ENCODE measurements around the gene FGGY.

FGGY gene

DNA sequence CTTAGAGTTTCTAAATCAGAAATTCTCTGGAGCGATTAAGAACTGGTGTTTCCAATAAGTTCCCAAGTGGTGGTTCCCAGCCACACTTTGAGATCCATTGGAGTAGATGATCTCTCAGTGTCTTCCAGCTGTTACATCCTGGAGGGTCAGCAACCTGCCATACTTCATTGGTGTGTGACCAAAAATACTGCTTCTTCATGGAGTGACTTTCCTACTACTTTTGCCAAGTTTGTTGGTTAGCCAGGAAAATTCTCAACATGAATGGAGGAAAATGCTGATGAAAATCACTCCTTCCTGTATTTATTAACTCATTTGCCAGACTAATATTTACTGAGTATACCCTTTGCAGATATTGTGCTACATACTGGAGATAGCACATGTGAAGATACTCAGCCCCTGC, 186.1 kb downstream of the FGGY start:
- Histone ChIP-seq H3K27me3 (ENCODE audit: insufficient read depth, poor library complexity, severe bottlenecking) (no peaks in the 10 kb centered on the region), H3K27ac (ENCODE audit: poor library complexity, severe bottlenecking) (peak overlapping the region; percentile 78), H3K36me3 (ENCODE audit: low read depth) (0 out of 2 replicates have a peak, but pooled peaks cover 3% of the 10 kb centered on the region), H3K4me3 (ENCODE audit: severe bottlenecking) (no peak overlapping the region), H3K9me3 (ENCODE audit: severe bottlenecking) (no peaks in the 10 kb centered on the region), H3K4me1 (ENCODE audit: insufficient read depth, poor library complexity, severe bottlenecking) (peaks cover 26% of the 10 kb centered on the region)
- TF ChIP-seq, protein P1, sequence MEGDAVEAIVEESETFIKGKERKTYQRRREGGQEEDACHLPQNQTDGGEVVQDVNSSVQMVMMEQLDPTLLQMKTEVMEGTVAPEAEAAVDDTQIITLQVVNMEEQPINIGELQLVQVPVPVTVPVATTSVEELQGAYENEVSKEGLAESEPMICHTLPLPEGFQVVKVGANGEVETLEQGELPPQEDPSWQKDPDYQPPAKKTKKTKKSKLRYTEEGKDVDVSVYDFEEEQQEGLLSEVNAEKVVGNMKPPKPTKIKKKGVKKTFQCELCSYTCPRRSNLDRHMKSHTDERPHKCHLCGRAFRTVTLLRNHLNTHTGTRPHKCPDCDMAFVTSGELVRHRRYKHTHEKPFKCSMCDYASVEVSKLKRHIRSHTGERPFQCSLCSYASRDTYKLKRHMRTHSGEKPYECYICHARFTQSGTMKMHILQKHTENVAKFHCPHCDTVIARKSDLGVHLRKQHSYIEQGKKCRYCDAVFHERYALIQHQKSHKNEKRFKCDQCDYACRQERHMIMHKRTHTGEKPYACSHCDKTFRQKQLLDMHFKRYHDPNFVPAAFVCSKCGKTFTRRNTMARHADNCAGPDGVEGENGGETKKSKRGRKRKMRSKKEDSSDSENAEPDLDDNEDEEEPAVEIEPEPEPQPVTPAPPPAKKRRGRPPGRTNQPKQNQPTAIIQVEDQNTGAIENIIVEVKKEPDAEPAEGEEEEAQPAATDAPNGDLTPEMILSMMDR (IDR thresholded peaks at IDR 0.05; ENCODE audit: poor library complexity, severe bottlenecking) = no peak
- DNase-seq (ENCODE audit: low spot score) = no peak
- no peak for ATAC-seq (ENCODE audit: low read depth)

- TF ChIP-seq, protein P1 (IDR thresholded peaks at IDR 0.05; ENCODE audit: poor library complexity, severe bottlenecking) = no peak
- 0 out of 2 replicates have a peak, but pooled peaks cover 3% of the 10 kb centered on the region for H3K36me3 ChIP-seq (ENCODE audit: low read depth)
- H3K27me3 ChIP-seq (ENCODE audit: insufficient read depth, poor library complexity, severe bottlenecking) = no peaks in the 10 kb centered on the region
- peaks cover 27% of the 10 kb centered on the region for H3K4me1 ChIP-seq (ENCODE audit: insufficient read depth, poor library complexity, severe bottlenecking)
- ATAC-seq (ENCODE audit: low read depth) (peak; percentile 89), DNase-seq (ENCODE audit: low spot score) (no peak)
- H3K9me3 ChIP-seq (ENCODE audit: severe bottlenecking) = no peaks in the 10 kb centered on the region
- H3K4me3 ChIP-seq (ENCODE audit: severe bottlenecking) = no peak overlapping the region
- peak overlapping the region; percentile 78 for H3K27ac ChIP-seq (ENCODE audit: poor library complexity, severe bottlenecking)
These were observed 187.2 kb downstream of the FGGY start for GRCh38 chr1:59484096-59484495.

DNA sequence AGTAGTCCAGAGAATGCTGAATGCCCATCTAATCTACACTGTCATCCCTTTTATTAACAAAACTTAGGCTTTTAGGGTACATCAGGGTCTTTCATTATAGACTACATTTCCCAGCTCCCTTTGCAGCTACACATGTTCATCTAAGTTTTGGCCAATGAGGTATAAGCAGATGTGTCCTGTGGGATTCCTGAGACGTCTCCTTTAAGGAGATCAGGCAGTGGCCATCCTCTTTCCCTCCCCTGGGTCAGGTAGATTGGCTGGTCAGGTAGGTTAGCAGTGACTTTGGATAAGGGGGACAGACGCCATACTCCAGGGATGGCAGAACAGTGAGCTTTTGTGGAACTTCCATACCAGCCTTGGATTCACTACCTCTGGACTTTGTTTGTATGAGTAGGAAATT, 188.3 kb downstream of the FGGY start:
- ATAC-seq (ENCODE audit: low read depth) (no peak), DNase-seq (ENCODE audit: low spot score) (no peak)
- no peaks in the 10 kb centered on the region for H3K27me3 ChIP-seq (ENCODE audit: insufficient read depth, poor library complexity, severe bottlenecking)
- H3K27ac ChIP-seq (ENCODE audit: poor library complexity, severe bottlenecking) = peak overlapping the region; percentile 78
- no peaks in the 10 kb centered on the region for H3K9me3 ChIP-seq (ENCODE audit: severe bottlenecking)
- peaks cover 27% of the 10 kb centered on the region for H3K4me1 ChIP-seq (ENCODE audit: insufficient read depth, poor library complexity, severe bottlenecking)
- TF ChIP-seq, protein P1 (IDR thresholded peaks at IDR 0.05; ENCODE audit: poor library complexity, severe bottlenecking) = no peak
- H3K36me3 ChIP-seq (ENCODE audit: low read depth) = 0 out of 2 replicates have a peak, but pooled peaks cover 3% of the 10 kb centered on the region
- no peak overlapping the region for H3K4me3 ChIP-seq (ENCODE audit: severe bottlenecking)

GRCh38 chr1:59485949-59486348, 189.1 kb downstream of the FGGY start:
- ATAC-seq (ENCODE audit: low read depth) (no peak), DNase-seq (ENCODE audit: low spot score) (no peak)
- TF ChIP-seq, protein P1 (IDR thresholded peaks at IDR 0.05; ENCODE audit: poor library complexity, severe bottlenecking) = no peak
- H3K27ac ChIP-seq (ENCODE audit: poor library complexity, severe bottlenecking) = peak overlapping the region; percentile 56
- H3K4me3 ChIP-seq (ENCODE audit: severe bottlenecking) = no peak overlapping the region
- H3K9me3 ChIP-seq (ENCODE audit: severe bottlenecking) = no peaks in the 10 kb centered on the region
- H3K27me3 ChIP-seq (ENCODE audit: insufficient read depth, poor library complexity, severe bottlenecking) = no peaks in the 10 kb centered on the region
- 0 out of 2 replicates have a peak, but pooled peaks cover 3% of the 10 kb centered on the region for H3K36me3 ChIP-seq (ENCODE audit: low read depth)
- peaks cover 27% of the 10 kb centered on the region for H3K4me1 ChIP-seq (ENCODE audit: insufficient read depth, poor library complexity, severe bottlenecking)

GRCh38 chr1:59486615-59487014, 189.7 kb downstream of the FGGY start:
- ATAC-seq (ENCODE audit: low read depth) (no peak), DNase-seq (ENCODE audit: low spot score) (no peak)
- Histone ChIP-seq H3K4me3 (ENCODE audit: severe bottlenecking) (no peak overlapping the region), H3K36me3 (ENCODE audit: low read depth) (0 out of 2 replicates have a peak, but pooled peaks cover 3% of the 10 kb centered on the region), H3K4me1 (ENCODE audit: insufficient read depth, poor library complexity, severe bottlenecking) (peaks cover 27% of the 10 kb centered on the region), H3K9me3 (ENCODE audit: severe bottlenecking) (no peaks in the 10 kb centered on the region), H3K27ac (ENCODE audit: poor library complexity, severe bottlenecking) (peak overlapping the region; percentile 56), H3K27me3 (ENCODE audit: insufficient read depth, poor library complexity, severe bottlenecking) (no peaks in the 10 kb centered on the region)
- TF ChIP-seq, protein P1 (IDR thresholded peaks at IDR 0.05; ENCODE audit: poor library complexity, severe bottlenecking) = no peak
